ENCODE results near the gene DUX4.
"Not testable (repeated sequence)": the region's sequence is repeated elsewhere in the genome, so short reads cannot be mapped to it uniquely, and the experiment has no call there.

GRCh38 chr4:190178606-190178990 is 5.0 kb downstream of the DUX4 start:
- not testable (repeated sequence) for TF ChIP-seq CTCF, POLR2A (IDR thresholded peaks at IDR 0.05)
